Measurements from ENCODE around the gene DNAJA4. TPM values are rescaled to one million over a fixed set of nuclear protein-coding genes. Genes with fewer than 3 reads are reported as not detected.

DNAJA4 gene
- total and polyA plus RNA-seq, 2 of the 8 experiments (the other 6 are each of a cell fraction or from before 2014, with no cell fraction given) = 3.6 to 6.2 TPM

DNA sequence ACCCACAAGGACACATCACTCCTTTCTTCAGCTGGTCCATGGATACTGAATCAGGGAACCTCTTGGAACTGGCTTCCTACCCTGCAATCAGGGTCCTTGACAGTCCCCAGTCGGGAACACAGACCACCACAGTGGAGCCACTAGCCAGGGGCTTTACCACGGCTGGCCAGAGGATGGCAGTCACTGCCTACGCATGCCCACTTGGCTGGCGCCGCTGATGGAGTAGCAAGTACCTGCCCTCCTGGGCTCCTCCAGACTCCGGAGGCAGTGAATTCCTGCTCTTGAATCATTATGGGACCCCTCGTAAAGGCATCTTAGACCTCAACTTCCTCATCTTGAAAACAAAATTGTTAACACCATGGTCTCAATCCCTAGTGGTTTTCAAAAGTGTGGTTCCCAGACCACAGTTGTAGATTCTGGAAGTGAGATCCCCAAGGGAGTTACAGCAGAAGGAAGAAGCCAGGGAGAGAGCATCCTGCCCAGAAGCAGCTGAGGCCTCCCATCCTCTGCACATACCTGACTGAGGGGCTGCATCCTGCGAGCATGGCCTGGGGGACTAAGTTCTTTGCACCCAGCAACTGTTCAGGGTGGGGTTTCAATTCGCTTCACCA lies 44.2 kb downstream of the DNAJA4 start:
- POLR2A ChIA-PET (ENCODE audit: partially characterized antibody) = interaction anchor here (0.9 to 1.8 kb wide), 6 partner anchors 9 to 232 kb away, joined by 3 to 8 read pairs (median 4); partner anchors contain the start of genes CRABP1, IREB2, PSMA4 and SKIC8
- Histone ChIP-seq H3K27me3 (replicated peaks in 1 of 4; ENCODE audit: control insufficient read depth in 3 of 4, extremely low read depth in 1 of 4, insufficient read depth in 3 of 4, low read length in 3 of 4) (no peaks in the 10 kb centered on the region), H3K23me2 (ENCODE audit: low read depth, low read length) (no peaks in the 10 kb centered on the region), H3K79me1 (ENCODE audit: low read depth, low read length) (no peaks in the 10 kb centered on the region), H3K79me2 (ENCODE audit: control insufficient read depth in 1 of 2, insufficient read depth in 2 of 2, low read length in 2 of 2) (no peaks in the 10 kb centered on the region), H2AK5ac (ENCODE audit: low read depth, low read length) (no peak overlapping the region), H2BK15ac (ENCODE audit: low read length) (no peak overlapping the region), H3K36me3 (ENCODE audit: control insufficient read depth in 2 of 4, insufficient read depth in 4 of 4, low read length in 3 of 4) (no peaks in the 10 kb centered on the region), H3K18ac (ENCODE audit: extremely low read depth, low read length) (no peak overlapping the region), H3K23ac (ENCODE audit: insufficient read length) (no peak overlapping the region), H3K9ac (replicated peaks in 1 of 4; ENCODE audit: extremely low read depth in 1 of 4, low read depth in 3 of 4, low read length in 3 of 4) (no peak overlapping the region), H4K5ac (ENCODE audit: insufficient read length, low read depth, low read length) (no peak overlapping the region), H3K14ac (ENCODE audit: insufficient read length) (no peak overlapping the region), H3K4me2 (ENCODE audit: insufficient read depth in 1 of 2, low read depth in 2 of 2, low read length in 2 of 2) (no peak overlapping the region), H3K4me3 (ENCODE audit: extremely low read depth in 1 of 4, insufficient read depth in 2 of 4, low read depth in 3 of 4, low read length in 4 of 4) (no peak overlapping the region), H3K4ac (replicated peaks; ENCODE audit: insufficient read length, low read depth, low read length) (no peak overlapping the region), H4K91ac (replicated peaks; ENCODE audit: insufficient read length, low read length) (no peak overlapping the region), H2BK20ac (ENCODE audit: low read length) (no peak overlapping the region), H2BK12ac (ENCODE audit: low read depth, low read length) (no peak overlapping the region; the same call in 1 of the 2 replicates), H2BK120ac (replicated peaks; ENCODE audit: low read depth, low read length) (no peak overlapping the region), H4K20me1 (replicated peaks in 1 of 2; ENCODE audit: control insufficient read depth in 1 of 2, insufficient read depth in 2 of 2, low read length in 2 of 2) (no peaks in the 10 kb centered on the region), H4K8ac (ENCODE audit: extremely low read depth, insufficient read depth, low read length) (no peak overlapping the region), H2BK5ac (ENCODE audit: low read depth, low read length) (no peak overlapping the region), H3K27ac (ENCODE audit: low read depth, low read length) (no peak overlapping the region), H3K4me1 (replicated peaks in 1 of 4; ENCODE audit: control insufficient read depth in 3 of 4, insufficient read depth in 4 of 4, low read length in 3 of 4) (peaks cover 0 to 9% (median 2%) of the 10 kb centered on the region in 4 experiments; a peak in 5 of 7 replicates), H3K56ac (replicated peaks; ENCODE audit: insufficient read length, low read depth, low read length) (no peak overlapping the region), H2AFZ (ENCODE audit: low read length) (peak overlapping the region; percentile 74; the same call in 1 of the 2 replicates), H3K9me3 (ENCODE audit: insufficient read depth in 2 of 2, low read depth in 1 of 2, low read length in 1 of 2) (no peaks in the 10 kb centered on the region)
- FAIRE-seq (peak; percentile 57), DNase-seq (ENCODE audit: low read depth in 1 of 2, low spot score in 2 of 2) (peak; percentile 57 to 94)
- CTCF ChIA-PET (ENCODE audit: partially characterized antibody) = interaction anchor here (0.7 to 13.0 kb wide), 53 partner anchors 9 to 432 kb away, joined by 3 to 173 read pairs (median 5); partner anchors contain the start of genes CRABP1, IREB2 and PSMA4
- 36% methylated on average over 9 of the region's 9 CpGs; no CpG with 5 or more reads in 1 of the 2 experiments for WGBS, 2 experiments (ENCODE audit: extremely low coverage in 1 of 2, insufficient coverage in 1 of 2, insufficient read length in 1 of 2, insufficient replicate concordance in 2 of 2, low coverage in 1 of 2, low lambda C conversion rate in 2 of 2, missing lambda C conversion rate in 1 of 2)
- no peak for TF ChIP-seq GTF2F1 (IDR thresholded peaks at IDR 0.05; ENCODE audit: borderline replicate concordance, low read depth, low read length)
- TF ChIP-seq PHF8 (conservative IDR thresholded peaks at IDR 0.05; ENCODE audit: low read depth, low read length) = no peak
- TF ChIP-seq BRCA1 (IDR thresholded peaks at IDR 0.05; ENCODE audit: low read depth, low read length) = peak; percentile 8; the same call in 1 of the 2 replicates
- TF ChIP-seq KDM5A (IDR thresholded peaks at IDR 0.05; ENCODE audit: low read length) = no peak
- no peak for TF ChIP-seq JUN (IDR thresholded peaks at IDR 0.05; ENCODE audit: low read depth, low read length)
- peak; percentile 38; the same call in 1 of the 2 replicates for TF ChIP-seq KDM1A (IDR thresholded peaks at IDR 0.05; ENCODE audit: borderline replicate concordance, low read length)
- TF ChIP-seq RAD21 (IDR thresholded peaks at IDR 0.05 in 1 of 2, conservative IDR thresholded peaks at IDR 0.05 in 1 of 2; ENCODE audit: low read depth in 2 of 2, low read length in 2 of 2) = peak; percentile 100
- no peak for TF ChIP-seq RNF2 (IDR thresholded peaks at IDR 0.05; ENCODE audit: borderline replicate concordance, low read depth, low read length, missing control alignments, poor library complexity, severe bottlenecking)
- TF ChIP-seq, protein P1, sequence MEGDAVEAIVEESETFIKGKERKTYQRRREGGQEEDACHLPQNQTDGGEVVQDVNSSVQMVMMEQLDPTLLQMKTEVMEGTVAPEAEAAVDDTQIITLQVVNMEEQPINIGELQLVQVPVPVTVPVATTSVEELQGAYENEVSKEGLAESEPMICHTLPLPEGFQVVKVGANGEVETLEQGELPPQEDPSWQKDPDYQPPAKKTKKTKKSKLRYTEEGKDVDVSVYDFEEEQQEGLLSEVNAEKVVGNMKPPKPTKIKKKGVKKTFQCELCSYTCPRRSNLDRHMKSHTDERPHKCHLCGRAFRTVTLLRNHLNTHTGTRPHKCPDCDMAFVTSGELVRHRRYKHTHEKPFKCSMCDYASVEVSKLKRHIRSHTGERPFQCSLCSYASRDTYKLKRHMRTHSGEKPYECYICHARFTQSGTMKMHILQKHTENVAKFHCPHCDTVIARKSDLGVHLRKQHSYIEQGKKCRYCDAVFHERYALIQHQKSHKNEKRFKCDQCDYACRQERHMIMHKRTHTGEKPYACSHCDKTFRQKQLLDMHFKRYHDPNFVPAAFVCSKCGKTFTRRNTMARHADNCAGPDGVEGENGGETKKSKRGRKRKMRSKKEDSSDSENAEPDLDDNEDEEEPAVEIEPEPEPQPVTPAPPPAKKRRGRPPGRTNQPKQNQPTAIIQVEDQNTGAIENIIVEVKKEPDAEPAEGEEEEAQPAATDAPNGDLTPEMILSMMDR (IDR thresholded peaks at IDR 0.05; ENCODE audit: control extremely low read depth in 1 of 3, insufficient read depth in 1 of 3, low read depth in 1 of 3, low read length in 3 of 3) = peak; percentile 98 to 99 (median 99)
